H1 (cell line): ENCODE measurements around the gene NOC2L. TPM values are rescaled to one million over a fixed set of nuclear protein-coding genes. Genes with fewer than 3 reads are reported as not detected.
A peak's percentile ranks its signal among the peaks of the same experiment; 100 is the strongest.

Source experiments
- CTCF ChIA-PET: fragments of 300-600 bp; sonication (Branson Sonifier 250); formaldehyde crosslinking; loops from one replicate; lab custom pipeline; 2021; ENCODE audit not compliant: partially characterized antibody; lab: Charles Lee
- POLR2A ChIA-PET: fragments of 300-600 bp; sonication (Branson Sonifier 250); formaldehyde crosslinking; loops from one replicate; lab custom pipeline; 2021; ENCODE audit warnings: inconsistent platforms; ENCODE audit not compliant: partially characterized antibody; lab: Charles Lee
- DNase-seq, 2 experiments: peaks; one replicate each; pipeline versions ENCODE4 v3.0.0 to v3.0.0-alpha.2; 2010 to 2022; ENCODE audit warnings: low spot score in 2 of 2, low read depth in 1 of 2, mixed read lengths in 1 of 2
- FAIRE-seq: peaks from 2 replicates; lab custom pipeline; 2011; peaks lifted over from hg19 to GRCh38; lab: Jason Lieb, UNC
- H2AFZ ChIP-seq: 2 replicates; pipeline ENCODE4 v1.8.1; 2012; ENCODE audit warnings: low read length, inconsistent platforms
- H2AK5ac ChIP-seq: 2 replicates; pipeline ENCODE4 v1.6.1; 2013; ENCODE audit warnings: low read depth, low read length
- H2BK120ac ChIP-seq: replicated peaks from 2 replicates; pipeline ENCODE3; 2013; ENCODE audit warnings: low read depth, low read length, inconsistent platforms
- H2BK12ac ChIP-seq: 2 replicates; pipeline ENCODE4 v1.6.1; 2013; ENCODE audit warnings: low read depth, low read length
- H2BK15ac ChIP-seq: 2 replicates; pipeline ENCODE4 v1.6.1; 2013; ENCODE audit warnings: low read length
- H2BK20ac ChIP-seq: 2 replicates; pipeline ENCODE4 v1.6.1; 2013; ENCODE audit warnings: low read length
- H2BK5ac ChIP-seq: 2 replicates; pipeline ENCODE4 v1.6.1; 2013; ENCODE audit warnings: low read depth, low read length
- H3K14ac ChIP-seq: 2 replicates; pipeline ENCODE4 v1.6.1; 2013; ENCODE audit warnings: inconsistent platforms; ENCODE audit not compliant: insufficient read length
- H3K18ac ChIP-seq: 2 replicates; pipeline ENCODE4 v1.6.1; 2013; ENCODE audit warnings: low read length; ENCODE audit errors: extremely low read depth
- H3K23ac ChIP-seq: 2 replicates; pipeline ENCODE4 v1.6.1; 2013; ENCODE audit warnings: inconsistent platforms; ENCODE audit not compliant: insufficient read length
- H3K23me2 ChIP-seq: 2 replicates; pipeline ENCODE4 v1.6.1; 2013; ENCODE audit warnings: low read depth, low read length
- H3K27ac ChIP-seq: 2 replicates; pipeline ENCODE4 v1.6.1; 2011; ENCODE audit warnings: low read depth, low read length, inconsistent platforms
- H3K27me3 ChIP-seq, 4 experiments: replicated peaks in 1 of 4; 1 replicate in 1 of 4; 2 replicates in 3 of 4; pipeline versions ENCODE4 v1.6.1 to v1.8.1; 2011 to 2013; ENCODE audit warnings: low read length in 3 of 4, mild to moderate bottlenecking in 3 of 4, inconsistent platforms in 2 of 4, mixed read lengths in 2 of 4, moderate library complexity in 1 of 4; ENCODE audit not compliant: control insufficient read depth in 3 of 4, insufficient read depth in 3 of 4; ENCODE audit errors: extremely low read depth in 1 of 4
- H3K36me3 ChIP-seq, 4 experiments: 2 replicates each; pipeline versions ENCODE4 v1.6.1 to v1.8.1; 2011 to 2013; ENCODE audit warnings: mild to moderate bottlenecking in 4 of 4, low read length in 3 of 4, moderate library complexity in 2 of 4, control low read depth in 1 of 4, inconsistent platforms in 1 of 4; ENCODE audit not compliant: insufficient read depth in 4 of 4, control insufficient read depth in 2 of 4
- H3K4ac ChIP-seq: replicated peaks from 2 replicates; pipeline ENCODE3; 2013; ENCODE audit warnings: low read length, low read depth, mixed read lengths, inconsistent platforms; ENCODE audit not compliant: insufficient read length
- H3K4me1 ChIP-seq, 4 experiments: replicated peaks in 1 of 4; 1 replicate in 1 of 4; 2 replicates in 3 of 4; pipeline versions ENCODE4 v1.6.1 to v1.8.1; 2011 to 2013; ENCODE audit warnings: low read length in 3 of 4, inconsistent platforms in 2 of 4, mixed read lengths in 1 of 4; ENCODE audit not compliant: insufficient read depth in 4 of 4, control insufficient read depth in 3 of 4
- H3K4me2 ChIP-seq, 2 experiments: 2 replicates each; pipeline versions ENCODE4 v1.6.1 to v1.8.1; 2011 to 2013; ENCODE audit warnings: low read depth in 2 of 2, low read length in 2 of 2, control low read depth in 1 of 2, inconsistent platforms in 1 of 2, mild to moderate bottlenecking in 1 of 2; ENCODE audit not compliant: insufficient read depth in 1 of 2
- H3K4me3 ChIP-seq, 4 experiments: fragments of 200-600, 300-600 bp in 1 of 4; sonication (generic), shearing (Covaris generic), sonication (Bioruptor Twin) in 1 of 4; 2 replicates each; pipeline versions ENCODE4 v1.5.1 to v1.8.1; 2011 to 2016; ENCODE audit warnings: low read length in 4 of 4, low read depth in 3 of 4, control low read depth in 2 of 4, inconsistent platforms in 2 of 4, mild to moderate bottlenecking in 2 of 4, mixed read lengths in 1 of 4, moderate library complexity in 1 of 4; ENCODE audit not compliant: insufficient read depth in 2 of 4; ENCODE audit errors: extremely low read depth in 1 of 4
- H3K56ac ChIP-seq: replicated peaks from 2 replicates; pipeline ENCODE3; 2013; ENCODE audit warnings: low read depth, mild to moderate bottlenecking, mixed read lengths, low read length, inconsistent platforms; ENCODE audit not compliant: insufficient read length
- H3K79me1 ChIP-seq: 2 replicates; pipeline ENCODE4 v1.6.1; 2013; ENCODE audit warnings: low read depth, low read length, control low read depth
- H3K79me2 ChIP-seq, 2 experiments: 2 replicates each; pipeline versions ENCODE4 v1.6.1 to v1.8.1; 2012 to 2013; ENCODE audit warnings: low read length in 2 of 2, mild to moderate bottlenecking in 2 of 2, inconsistent platforms in 1 of 2; ENCODE audit not compliant: insufficient read depth in 2 of 2, control insufficient read depth in 1 of 2
- H3K9ac ChIP-seq, 4 experiments: replicated peaks in 1 of 4; 1 replicate in 1 of 4; 2 replicates in 3 of 4; pipeline versions ENCODE4 v1.6.1 to v1.8.1; 2011 to 2013; ENCODE audit warnings: low read depth in 3 of 4, low read length in 3 of 4, control low read depth in 2 of 4, mild to moderate bottlenecking in 2 of 4, moderate library complexity in 2 of 4, inconsistent platforms in 1 of 4; ENCODE audit errors: extremely low read depth in 1 of 4
- H3K9me3 ChIP-seq, 2 experiments: 2 replicates each; pipeline versions ENCODE4 v1.6.1 to v1.8.1; 2012 to 2013; ENCODE audit warnings: mild to moderate bottlenecking in 2 of 2, moderate library complexity in 2 of 2, control low read depth in 1 of 2, inconsistent platforms in 1 of 2, low read depth in 1 of 2, low read length in 1 of 2, mixed read lengths in 1 of 2; ENCODE audit not compliant: insufficient read depth in 2 of 2
- H4K20me1 ChIP-seq, 2 experiments: replicated peaks in 1 of 2; 2 replicates each; pipeline versions ENCODE3 to v1.8.1; 2011 to 2013; ENCODE audit warnings: inconsistent platforms in 2 of 2, low read length in 2 of 2, mild to moderate bottlenecking in 1 of 2; ENCODE audit not compliant: insufficient read depth in 2 of 2, control insufficient read depth in 1 of 2
- H4K5ac ChIP-seq: 2 replicates; pipeline ENCODE4 v1.6.1; 2013; ENCODE audit warnings: low read length, low read depth, mixed read lengths, inconsistent platforms; ENCODE audit not compliant: insufficient read length
- H4K8ac ChIP-seq: 2 replicates; pipeline ENCODE4 v1.8.0; 2013; ENCODE audit warnings: mild to moderate bottlenecking, moderate library complexity, low read length, inconsistent platforms; ENCODE audit not compliant: insufficient read depth; ENCODE audit errors: extremely low read depth
- H4K91ac ChIP-seq: replicated peaks from 2 replicates; pipeline ENCODE3; 2013; ENCODE audit warnings: low read length, mixed read lengths, inconsistent platforms; ENCODE audit not compliant: insufficient read length
- CTBP2 ChIP-seq: IDR thresholded peaks from 2 replicates; pipeline ENCODE4 v1.7.0; 2011; ENCODE audit warnings: borderline replicate concordance, mild to moderate bottlenecking, moderate library complexity, mixed read lengths, low read length; ENCODE audit not compliant: insufficient read depth, insufficient read length
- POU5F1 ChIP-seq: IDR thresholded peaks from 2 replicates; pipeline ENCODE4 v1.6.1; 2011; ENCODE audit warnings: low read depth, mild to moderate bottlenecking, low read length, moderate library complexity
- WGBS, 2 experiments: shearing (Covaris generic) in 1 of 2; methylation state at CpG; one replicate each; pipeline versions ENCODE4 v1.1.6 to v1.1.7; 2013 to 2015; ENCODE audit warnings: low lambda C conversion rate in 2 of 2, mixed read lengths in 2 of 2, inconsistent platforms in 1 of 2, low coverage in 1 of 2, missing lambda C conversion rate in 1 of 2; ENCODE audit not compliant: insufficient replicate concordance in 2 of 2, insufficient coverage in 1 of 2, insufficient read length in 1 of 2; ENCODE audit errors: extremely low coverage in 1 of 2, missing lambda C conversion rate in 1 of 2; 5-methylcytosine and 5-hydroxymethylcytosine counted together
- polyA plus RNA-seq, 7 experiments: library from polyadenylated mRNA; depleted of rRNA in 3 of 7; stranded (reverse) in 5 of 7; unstranded in 2 of 7; fragments of >200 nt in 5 of 7; fragments of 200-250 nt in 2 of 7; gene quantifications; 1 replicate in 5 of 7; 2 replicates in 1 of 7; 4 replicates in 1 of 7; pipeline versions ENCODE4 v1.2.1 to v1.2.3, GENCODE V29; 2011 to 2013; ENCODE audit warnings: missing spikeins in 2 of 7, mixed read lengths in 2 of 7
- total RNA-seq: library from RNA; stranded (reverse); fragmentation: NEBNext Ultra II Directional; extraction: Animal tissue kit (Norgen Biotek cat#: 25700); gene quantifications from 2 replicates; pipeline ENCODE4 v1.2.1, GENCODE V29; 2021

The NOC2L gene
- total and polyA plus RNA-seq, 2 of the 8 experiments (the other 6 are each of a cell fraction or from before 2014, with no cell fraction given): 74.7 to 130 TPM

- H4K91ac ChIP-seq: no peak overlapping the region
- no peak overlapping the region for H4K5ac ChIP-seq
- H3K79me1 ChIP-seq: no peaks in the 10 kb centered on the region
- no peak overlapping the region for H3K4me3 ChIP-seq
- no peaks in the 10 kb centered on the region for H3K9me3 ChIP-seq
- no peak overlapping the region for H3K18ac ChIP-seq
- H3K27ac ChIP-seq: no peak overlapping the region
- no peak overlapping the region for H4K8ac ChIP-seq
- no peak overlapping the region for H2BK5ac ChIP-seq
- ChIA-PET POLR2A (interaction anchor here (1.1 to 2.0 kb wide), 4 partner anchors 13 to 74 kb away, joined by 3 to 10 read pairs (median 4); no protein-coding TSS in a partner anchor), CTCF (interaction anchor here (0.6 to 3.0 kb wide), 6 partner anchors 12 to 53 kb away, joined by 3 to 20 read pairs (median 3); no protein-coding TSS in a partner anchor)
- H2AK5ac ChIP-seq: no peak overlapping the region
- peaks cover 13 to 24% of the 10 kb centered on the region in 2 experiments for H4K20me1 ChIP-seq
- H3K23ac ChIP-seq: no peak overlapping the region
- H3K56ac ChIP-seq: no peak overlapping the region
- no peak overlapping the region for H3K14ac ChIP-seq
- no peak overlapping the region for H3K9ac ChIP-seq
- DNase-seq (no peak), FAIRE-seq (no peak)
- no peak overlapping the region for H3K4ac ChIP-seq
- no peak overlapping the region for H2BK120ac ChIP-seq
- H3K23me2 ChIP-seq: no peaks in the 10 kb centered on the region; the same call in 1 of the 2 replicates
- H3K4me1 ChIP-seq: peaks cover 0 to 19% (median 16%) of the 10 kb centered on the region in 4 experiments; a peak in 6 of 7 replicates
- H2BK12ac ChIP-seq: no peak overlapping the region
- H3K4me2 ChIP-seq: no peak overlapping the region
- 93% methylated on average over 6 of the region's 6 CpGs; no CpG with 5 or more reads in 1 of the 2 experiments for WGBS, 2 experiments
- no peaks in the 10 kb centered on the region for H3K36me3 ChIP-seq
- no peaks in the 10 kb centered on the region for H3K79me2 ChIP-seq
- H3K27me3 ChIP-seq: peaks cover 41 to 96% (median 83%) of the 10 kb centered on the region in 4 experiments
- H2BK15ac ChIP-seq: 0 out of 2 replicates have a peak overlapping the region, but pooled peaks have one; percentile 16
- no peak overlapping the region for H2BK20ac ChIP-seq
- H2AFZ ChIP-seq: no peak overlapping the region
- no peak for TF ChIP-seq CTBP2
- TF ChIP-seq POU5F1: no peak
Measured at GRCh38 chr1:918843-919242, 40.2 kb downstream of the NOC2L start.
